Bone marrow (tissue), 2 donors: ENCODE measurements around the gene HOXD4.

Source experiments
- DNase-seq, 2 donors: peaks; one replicate each; lab custom pipeline; 2025; lab: John Stamatoyannopoulos, UW

HOXD4 gene

DNA sequence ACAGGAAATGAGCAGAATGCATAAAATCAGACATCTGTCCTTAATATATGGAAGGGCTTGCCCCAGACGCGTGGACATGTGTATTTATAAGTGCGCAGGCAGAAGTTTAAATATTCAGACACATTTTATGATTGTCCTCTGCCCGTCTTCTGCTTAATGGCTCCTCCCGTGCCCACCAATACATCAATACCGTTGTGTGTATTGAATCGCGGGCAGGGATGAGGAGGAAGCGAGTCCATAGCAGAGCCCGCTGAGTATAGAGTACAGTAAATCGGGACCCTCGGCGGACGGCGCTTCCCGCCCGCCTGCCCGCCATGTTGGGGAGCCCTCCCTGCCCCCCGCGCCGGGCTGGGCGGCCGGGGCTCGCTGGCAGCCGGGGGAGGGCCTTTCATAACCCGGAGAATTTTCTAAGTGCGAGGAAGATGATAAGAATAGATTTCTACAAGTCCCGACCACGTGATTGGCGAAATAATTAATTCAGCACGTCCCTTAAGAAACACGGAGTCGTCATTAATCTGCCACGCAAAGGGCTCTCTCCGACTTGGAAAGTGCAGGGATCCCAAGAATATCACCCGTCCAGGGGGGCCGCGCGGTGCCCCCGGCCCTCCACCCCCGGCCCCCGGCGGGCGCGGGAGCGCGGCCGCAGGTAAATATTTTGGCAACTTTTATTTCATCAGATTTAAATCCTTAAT, 5.6 kb downstream of the HOXD4 start, which contains the start of gene HOXD3:
HOXD3 (plus strand) TSS at position 501 of the 692 bp plus-strand sequence. CDS start 11,808 bp downstream, outside the sequence.
- no peak for DNase-seq

DNA sequence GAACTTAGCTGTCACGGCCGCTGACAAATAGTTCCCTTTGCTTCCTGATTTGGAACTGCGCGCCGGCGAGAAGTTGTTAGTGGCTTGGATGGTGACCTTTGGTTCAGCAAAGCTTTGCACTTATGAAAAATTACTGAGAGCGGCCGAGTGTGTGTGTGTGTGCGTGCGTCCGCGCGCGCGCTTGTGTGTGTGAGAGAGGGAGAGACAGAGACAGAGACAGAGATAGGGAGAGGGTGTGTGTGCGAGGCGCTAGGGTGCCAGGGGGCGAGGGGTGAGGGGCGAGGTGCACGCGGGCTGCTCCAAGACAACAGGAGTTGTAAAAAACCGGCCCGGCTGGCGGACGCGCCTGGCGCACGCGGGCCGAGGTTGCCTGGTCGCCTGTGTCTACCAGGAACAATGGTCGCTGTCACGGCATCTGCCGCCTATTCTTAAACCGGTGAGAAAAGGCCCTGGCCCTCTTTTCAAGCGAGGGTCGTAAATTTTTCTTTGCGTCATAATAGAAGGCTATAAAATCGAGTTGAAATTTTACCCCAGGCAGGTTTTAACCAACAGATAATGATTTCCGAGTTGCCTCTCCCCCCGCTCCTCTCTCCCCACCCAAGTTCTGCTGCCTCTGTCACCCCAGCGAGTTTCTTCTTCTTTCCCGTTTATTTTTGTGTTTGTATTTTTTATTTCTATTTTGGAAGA, 6.3 kb downstream of the HOXD4 start:
- no peak for DNase-seq

DNA sequence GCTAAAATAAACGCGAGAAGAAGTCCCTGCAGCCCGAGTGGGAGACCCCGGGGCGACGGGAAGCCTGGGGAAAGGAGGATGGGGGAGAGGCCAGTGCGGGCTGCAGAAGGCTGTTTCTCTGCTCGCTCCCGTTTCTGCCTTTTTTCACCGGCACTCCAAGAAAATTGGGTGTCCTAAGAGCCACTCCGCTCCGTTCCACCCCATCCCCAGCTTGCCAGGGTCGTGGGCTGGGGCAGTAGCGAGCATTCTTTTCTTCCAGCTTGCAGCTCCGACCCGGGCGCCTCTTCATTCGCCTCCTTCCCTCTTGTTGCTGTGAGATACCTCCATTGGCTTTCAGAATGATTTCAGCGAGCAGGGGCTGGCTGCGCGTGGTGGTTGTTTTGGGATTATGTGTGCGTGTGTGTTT, 6.8 kb downstream of the HOXD4 start:
- no peak for DNase-seq

DNA sequence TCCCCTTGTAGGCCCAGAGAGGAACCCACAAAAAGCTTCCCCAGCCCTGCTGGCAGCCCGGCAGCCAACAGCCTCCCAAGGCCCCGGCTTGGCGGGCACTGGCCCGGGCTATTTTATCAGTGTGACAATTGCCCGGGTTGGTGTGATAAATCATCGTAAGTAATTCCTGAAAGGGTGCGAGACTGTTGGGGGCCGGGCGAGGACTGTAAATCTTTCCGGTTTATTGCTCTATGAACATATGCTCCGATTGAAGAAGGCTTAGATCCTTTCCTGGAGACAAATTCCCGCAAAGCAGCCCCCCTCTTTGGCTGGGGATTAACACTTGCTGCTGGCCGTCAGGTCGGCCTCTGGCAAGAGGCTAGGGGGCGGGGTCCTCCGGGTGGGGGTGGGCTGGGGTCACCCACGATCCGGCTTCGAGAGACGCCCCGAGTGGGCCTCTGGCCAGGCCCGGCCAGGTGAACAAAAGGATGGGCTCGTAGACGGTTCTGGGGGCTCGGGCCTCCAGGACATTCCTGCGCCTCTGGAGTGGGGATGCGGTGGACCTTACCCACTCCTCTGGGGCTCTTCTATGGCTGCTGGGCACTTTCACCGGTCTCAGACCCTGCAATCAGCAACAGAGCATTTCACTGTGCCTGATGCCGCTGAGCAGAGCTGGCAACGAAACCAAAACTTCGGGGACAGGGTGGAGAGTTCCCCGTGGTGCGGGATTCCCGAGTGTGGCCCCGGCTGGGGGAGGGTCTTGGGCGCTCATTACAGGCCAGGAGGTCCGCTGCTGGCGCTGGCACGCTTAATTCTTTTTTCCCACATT, 7.7 kb downstream of the HOXD4 start:
- DNase-seq, result no peak

DNA sequence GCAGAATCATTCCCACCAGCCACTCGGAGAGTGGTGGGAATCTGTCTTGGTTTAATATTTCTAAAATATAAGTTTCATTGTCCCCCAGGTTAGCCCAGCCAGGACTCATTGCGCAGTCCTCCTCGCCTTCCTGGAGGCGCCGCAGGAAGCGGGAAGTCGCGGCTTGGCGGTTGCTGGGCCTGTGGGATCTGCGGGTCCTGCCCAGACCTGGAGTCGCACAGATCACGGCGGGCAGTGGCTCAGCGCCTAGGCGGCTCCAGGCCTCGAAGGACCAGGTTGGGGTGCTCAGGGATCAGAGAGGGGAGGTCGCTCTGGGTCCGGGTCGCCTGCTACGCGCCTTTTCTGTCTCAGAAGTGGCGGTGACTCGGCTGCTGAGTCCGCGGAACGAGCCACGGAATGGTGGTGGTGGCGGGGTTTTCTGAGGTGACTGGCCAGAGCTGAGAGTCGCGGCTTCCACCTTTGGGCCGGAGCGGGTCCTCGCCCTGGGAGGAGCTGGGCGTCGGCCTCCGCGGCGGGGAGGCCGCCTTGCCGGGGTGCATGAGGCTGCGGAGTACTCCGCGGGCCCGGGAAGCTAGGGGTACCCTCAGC, 8.4 kb downstream of the HOXD4 start:
- DNase-seq, result no peak

DNA sequence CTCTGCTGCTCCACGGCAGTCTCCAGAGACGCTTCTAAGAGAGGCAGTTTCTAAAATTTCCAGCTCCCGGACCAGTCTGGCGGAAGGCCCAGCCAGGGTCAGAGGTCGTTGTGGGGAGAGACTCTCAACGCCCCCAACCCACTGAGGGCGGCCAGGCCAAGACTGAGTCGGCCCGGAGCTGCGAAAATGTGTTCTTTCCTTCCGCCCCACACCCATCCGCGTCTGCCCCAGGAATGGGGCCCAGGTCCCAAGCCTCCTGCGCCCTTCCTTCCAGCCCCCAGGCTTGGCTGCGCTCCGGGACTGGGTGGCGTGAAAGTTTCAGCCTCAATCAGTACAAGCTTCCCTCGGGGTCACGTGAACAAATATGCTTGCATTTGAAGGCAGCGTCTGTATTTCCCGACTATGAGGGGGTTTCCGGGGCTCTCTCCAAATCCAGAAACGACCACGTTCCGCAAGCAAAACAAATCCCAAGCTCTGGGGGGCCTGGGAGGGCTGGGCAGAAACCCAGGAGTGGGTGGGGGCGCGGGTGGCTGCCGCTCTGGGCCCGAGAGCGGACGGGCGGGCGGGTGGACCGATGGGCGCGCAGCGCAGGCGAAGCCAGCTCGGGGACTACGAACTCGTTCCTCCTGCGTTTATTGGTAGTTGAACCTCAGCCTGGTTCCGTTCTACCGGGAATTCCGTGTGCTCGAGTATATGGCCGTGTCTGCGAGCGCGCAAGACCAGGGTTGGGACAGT, 9.1 kb downstream of the HOXD4 start:
- no peak for DNase-seq

DNA sequence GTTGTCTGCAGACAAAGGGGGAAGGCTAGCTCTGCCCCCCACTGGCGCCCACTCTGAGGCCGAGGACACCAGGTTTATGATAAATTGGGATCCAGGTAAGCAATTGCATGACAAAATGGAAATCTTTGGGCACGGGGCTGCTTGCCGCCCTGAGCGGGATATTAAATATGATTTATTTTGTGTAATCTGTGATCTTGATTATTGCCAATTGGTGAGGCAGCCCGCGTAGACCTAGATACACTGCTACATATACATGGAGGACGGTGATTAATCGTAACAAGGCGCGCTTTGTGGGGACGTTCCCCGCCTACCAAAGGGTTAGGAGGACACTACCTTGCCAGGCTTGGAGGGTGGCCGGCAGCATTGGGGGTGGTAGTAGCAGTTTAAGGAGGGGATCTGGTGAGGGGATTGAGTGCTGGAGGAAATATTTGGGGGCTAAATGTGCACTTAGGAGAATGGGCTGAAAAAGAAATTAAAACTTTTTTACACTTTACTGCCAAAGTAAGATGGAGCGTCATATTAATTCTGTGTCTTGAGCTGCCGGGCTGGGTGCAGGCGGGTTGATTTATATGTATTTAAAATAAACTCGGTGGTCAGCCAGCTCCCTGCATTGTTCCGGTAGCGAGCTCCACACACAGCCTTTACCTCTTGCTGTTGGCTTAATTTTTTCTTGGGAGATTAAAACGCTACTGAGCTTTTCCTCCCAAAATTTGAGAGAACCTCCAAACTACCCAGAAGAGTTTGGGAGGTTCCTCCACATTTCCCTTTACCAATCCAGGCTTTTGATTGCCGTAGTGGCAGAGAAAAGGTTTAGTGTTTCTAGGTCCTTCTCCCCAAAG, 9.9 kb downstream of the HOXD4 start:
- no peak for DNase-seq

DNA sequence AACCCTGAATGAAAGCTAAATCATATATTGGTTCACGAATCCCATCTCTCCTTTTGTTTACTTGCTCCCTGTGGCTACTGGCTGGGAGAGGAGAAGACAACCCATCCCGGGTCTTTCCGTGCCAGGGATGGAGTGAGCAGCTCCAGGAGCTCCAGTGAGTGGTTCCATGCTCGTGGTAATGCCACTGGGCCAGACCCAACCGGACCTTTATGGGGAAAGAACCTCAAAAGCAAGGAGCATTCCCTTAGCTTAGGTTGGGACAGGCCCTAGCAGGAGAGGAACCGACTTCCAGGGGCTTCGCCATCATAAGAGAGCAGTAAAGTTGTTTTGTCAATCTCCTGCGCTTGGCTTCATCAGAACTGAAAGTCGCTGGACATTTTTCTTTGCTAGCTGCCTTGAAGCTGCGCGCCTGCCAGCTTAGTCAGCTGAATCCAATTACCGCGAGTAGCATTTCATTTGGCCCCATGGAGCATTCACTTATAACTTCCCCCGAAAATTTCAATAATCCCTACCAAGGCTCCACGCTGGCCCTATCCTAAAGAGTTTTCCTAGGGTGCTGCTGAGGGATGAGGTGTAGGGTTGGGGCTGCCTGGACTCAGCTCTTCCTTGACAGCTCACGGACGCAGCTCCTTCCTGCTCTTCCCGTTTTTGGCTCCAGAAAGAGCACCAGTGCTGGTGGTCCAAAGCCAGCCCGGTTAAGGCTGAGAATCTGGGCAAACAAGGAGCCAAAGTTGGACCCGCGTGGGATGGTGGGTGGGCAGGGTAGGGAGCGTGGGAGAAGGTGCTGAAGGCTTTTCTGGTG, 10.7 kb downstream of the HOXD4 start:
- DNase-seq, result no peak

DNA sequence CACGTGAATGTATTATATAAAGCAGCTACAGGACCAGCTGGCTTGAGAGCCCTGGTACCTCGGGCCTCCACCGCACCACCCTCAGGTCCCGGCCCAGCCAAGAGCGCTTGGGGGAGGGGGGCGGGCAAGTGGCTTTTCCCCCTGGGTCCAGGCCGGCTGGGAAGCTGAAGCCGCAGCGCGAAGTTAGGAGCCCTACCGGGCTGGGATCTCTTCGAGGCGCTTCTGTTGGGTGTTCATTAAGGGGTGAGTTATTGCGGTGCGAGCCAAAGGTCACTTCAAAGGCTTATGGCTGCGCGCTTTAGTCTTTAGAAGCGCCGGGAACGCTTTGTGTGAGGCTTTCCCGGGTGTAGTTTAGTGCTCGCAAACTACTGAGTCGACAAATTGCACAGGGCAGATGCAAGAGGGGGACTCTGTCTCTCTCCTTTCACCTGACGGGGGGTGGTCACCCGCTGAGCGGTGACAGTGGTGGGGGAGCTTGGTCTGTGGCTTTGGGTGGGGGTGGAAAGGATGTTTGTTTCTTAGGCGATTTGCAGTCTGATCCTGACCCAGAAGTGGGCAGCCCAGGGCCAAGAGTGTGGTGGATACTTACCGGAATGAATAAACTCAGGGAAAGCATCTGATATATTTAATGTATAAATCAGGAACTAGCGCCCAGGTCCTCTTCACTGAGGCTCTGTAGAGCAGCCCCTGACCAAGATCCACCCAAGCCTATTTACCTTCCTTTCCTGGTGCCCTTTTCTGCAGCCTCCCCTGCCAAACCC, 11.7 kb downstream of the HOXD4 start:
- no peak for DNase-seq

DNA sequence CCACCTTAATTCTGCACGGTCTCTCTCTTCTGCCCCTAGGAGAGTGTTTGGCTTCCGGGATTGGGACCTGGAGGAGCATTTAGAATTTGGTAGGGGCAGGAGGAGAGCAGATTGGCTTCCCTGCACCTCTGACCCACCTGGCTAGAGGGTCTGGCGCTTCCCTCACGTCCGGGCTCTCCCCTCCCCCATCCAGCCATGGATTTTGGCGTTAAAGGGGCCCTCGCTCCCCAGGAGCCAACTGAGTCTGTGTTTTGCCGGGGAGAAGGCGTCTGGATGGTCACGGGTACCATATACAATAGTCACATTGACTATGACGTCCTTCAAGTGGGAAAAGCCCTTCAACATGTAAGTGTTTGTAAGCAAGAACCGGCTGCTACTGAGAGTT, 12.3 kb downstream of the HOXD4 start:
- DNase-seq, result no peak

DNA sequence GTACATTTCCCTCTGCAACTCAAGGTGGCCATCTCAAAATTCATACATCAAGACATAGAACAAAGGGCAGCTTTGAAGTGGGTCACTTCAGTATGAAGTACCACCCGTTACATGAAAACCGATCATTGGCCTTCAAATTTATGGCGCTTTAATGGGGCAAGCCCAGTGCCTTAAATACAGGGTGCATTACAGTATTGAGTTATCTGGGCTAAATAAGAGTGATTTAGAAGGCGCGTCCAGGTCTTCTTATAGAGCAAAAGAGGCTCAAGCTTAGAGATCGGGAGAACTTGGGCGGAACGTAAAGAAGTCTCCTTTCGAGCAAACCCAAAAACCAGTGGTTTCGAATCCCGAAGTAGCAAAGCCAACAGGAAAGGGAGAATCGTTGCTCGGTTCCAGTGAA, 12.9 kb downstream of the HOXD4 start:
- no peak for DNase-seq

DNA sequence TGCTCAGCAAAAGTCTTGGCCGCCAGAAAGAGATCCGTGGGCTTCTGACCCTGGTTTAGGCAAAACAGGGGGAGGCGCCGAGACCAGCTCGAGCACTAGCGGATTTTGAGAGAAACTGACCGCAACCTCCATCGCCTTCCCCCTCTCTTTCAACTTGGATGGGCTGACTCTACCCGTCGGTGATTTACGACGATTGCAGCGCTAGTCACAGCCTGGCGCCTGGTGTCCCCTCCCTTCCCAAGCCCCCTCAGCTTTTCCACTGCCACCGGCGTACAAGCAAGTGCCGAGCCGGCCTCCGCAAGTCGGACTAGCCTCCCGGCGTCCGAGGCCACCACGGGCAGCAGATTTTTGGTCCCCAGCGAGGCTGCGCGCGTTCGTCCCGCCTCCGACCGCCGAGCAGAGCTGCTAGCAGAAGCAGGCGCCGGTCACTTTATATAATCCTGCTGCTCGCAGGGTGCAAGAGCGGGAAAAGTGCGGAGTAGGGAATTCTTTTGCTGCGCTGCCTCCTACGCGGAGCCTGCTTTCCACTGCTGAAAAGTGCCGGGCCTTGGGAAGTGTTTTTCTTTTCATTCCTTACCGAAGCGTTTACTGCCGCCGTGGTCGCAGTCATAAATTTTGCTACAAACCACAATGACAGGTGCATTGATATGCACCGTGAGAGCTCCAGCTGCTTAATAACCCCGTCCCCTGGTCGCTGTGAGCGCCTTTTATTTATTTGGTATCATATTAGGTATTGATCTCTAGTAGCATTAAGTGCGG, 13.4 kb downstream of the HOXD4 start:
- DNase-seq, result no peak

DNA sequence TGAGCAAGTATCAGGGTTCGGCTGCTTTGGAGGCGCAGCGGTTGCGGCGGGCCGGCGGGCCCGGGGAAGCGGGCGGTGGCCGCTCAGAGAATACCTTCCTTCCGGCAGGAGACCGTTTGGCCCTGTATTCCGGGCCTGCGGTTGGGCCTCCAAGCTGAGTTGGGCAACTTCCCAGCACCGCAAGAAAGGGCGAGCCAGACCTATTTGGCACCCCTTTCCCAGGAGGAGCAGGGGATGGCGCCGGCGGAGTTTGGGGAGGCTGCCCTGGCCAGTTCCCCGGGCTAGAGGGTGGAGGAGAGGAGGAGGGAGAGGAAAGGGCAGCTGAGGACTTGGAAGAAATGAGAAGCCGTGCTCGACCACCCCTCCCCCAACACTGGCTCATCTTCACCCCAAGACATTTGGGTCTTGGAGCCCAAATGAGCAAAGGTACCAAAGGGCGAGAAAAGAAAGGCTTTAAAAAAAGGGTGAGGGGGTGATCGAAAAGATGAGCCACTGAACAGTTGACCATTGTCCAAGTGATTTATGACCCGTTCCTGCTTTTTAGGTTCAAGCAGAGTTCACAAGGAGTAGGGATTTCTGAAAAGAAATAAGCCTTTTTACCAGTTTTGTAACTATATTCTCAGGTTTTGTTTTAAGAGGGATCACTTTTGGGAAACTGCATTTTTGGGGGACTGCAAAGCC, 14.2 kb downstream of the HOXD4 start:
- DNase-seq, result no peak

DNA sequence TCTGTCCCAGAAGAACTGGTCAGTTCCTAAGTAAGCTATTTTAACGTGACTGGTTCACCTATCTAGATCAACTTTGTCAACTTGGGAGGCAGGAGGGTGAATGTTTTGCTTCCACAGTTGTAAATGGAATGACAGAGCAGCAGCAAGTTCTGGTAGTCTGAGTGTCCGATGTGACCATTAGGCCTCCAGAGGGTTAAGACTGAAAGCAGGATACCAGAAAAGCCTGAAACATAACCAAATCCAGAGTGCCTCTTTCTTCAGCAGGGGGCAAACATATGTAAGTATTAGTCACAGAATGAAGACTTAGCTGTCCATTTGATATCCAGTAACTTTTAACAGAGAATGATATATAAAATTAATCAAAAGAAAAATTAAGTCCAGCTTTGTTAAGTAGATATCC, 14.9 kb downstream of the HOXD4 start:
- DNase-seq, result no peak

DNA sequence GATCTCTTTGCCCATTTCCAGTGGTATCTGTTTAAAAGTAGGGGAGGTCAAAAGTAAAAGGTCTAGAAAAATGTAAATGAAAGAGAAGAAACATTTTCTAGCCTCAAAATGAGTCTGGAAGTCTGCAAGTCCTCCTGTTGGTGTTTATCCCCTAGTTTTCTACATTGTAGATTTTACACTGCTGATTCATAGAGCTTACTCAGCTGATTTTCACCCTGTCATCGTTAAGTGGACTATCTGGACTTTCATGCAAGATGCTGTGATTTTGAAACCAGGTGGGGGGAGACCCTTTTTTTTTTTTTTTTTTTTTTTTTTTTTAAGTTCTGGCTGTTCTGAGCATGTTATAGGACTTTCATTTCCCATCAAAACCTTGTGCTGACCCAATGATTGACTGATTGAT, 16.0 kb downstream of the HOXD4 start:
- no peak for DNase-seq

DNA sequence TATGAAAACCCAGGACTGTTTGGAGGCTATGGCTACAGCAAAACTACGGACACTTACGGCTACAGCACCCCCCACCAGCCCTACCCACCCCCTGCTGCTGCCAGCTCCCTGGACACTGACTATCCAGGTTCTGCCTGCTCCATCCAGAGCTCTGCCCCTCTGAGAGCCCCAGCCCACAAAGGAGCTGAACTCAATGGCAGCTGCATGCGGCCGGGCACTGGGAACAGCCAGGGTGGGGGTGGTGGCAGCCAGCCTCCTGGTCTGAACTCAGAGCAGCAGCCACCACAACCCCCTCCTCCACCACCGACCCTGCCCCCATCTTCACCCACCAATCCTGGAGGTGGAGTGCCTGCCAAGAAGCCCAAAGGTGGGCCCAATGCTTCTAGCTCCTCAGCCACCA, 17.8 kb downstream of the HOXD4 start:
- DNase-seq, result no peak

DNA sequence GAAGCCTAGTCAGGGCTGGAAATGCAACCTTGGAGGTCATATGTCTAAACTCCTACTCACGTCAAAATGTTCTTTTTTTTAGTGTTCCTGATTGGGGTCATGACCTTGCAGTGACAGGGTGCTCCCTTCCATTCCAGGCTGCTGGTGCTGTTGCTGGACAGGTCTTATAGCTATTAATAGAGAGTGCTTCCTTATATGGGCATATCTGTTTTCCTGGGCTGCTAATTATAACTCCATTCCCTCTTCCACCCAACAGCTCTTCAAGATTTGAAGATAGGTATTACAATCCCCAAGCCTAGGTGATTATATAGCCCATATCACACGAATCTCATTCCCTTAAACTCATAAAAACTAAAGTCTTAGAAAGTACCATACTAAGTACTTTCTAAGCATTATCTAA, 18.4 kb downstream of the HOXD4 start:
- DNase-seq, result no peak
